Liver (tissue), 9 donors: ENCODE data around the gene RBPJ. TPM values are rescaled to one million over a fixed set of nuclear protein-coding genes. Genes with fewer than 3 reads are reported as not detected.

Source experiments
- DNase-seq: peaks from one replicate; pipeline ENCODE4 v3.0.0-alpha.2; 2017; ENCODE audit warnings: low spot score
- H3K27ac ChIP-seq, 2 donors: one replicate each; pipeline ENCODE4 v1.7.0; 2013; ENCODE audit warnings: inconsistent platforms in 2 of 2, low read length in 2 of 2, control low read depth in 1 of 2, low read depth in 1 of 2, mild to moderate bottlenecking in 1 of 2
- H3K27me3 ChIP-seq, 4 donors: one replicate each; pipeline versions ENCODE4 v1.6.1 to v1.7.0; 2013; ENCODE audit warnings: low read length in 3 of 4, inconsistent platforms in 1 of 4, mild to moderate bottlenecking in 1 of 4, moderate library complexity in 1 of 4; ENCODE audit not compliant: control insufficient read depth in 4 of 4, insufficient read depth in 4 of 4
- H3K36me3 ChIP-seq, 4 donors: one replicate each; pipeline versions ENCODE4 v1.6.1 to v1.7.0; 2013; ENCODE audit warnings: low read length in 3 of 4, mild to moderate bottlenecking in 3 of 4, low read depth in 1 of 4, moderate library complexity in 1 of 4; ENCODE audit not compliant: control insufficient read depth in 4 of 4, insufficient read depth in 3 of 4
- H3K4me1 ChIP-seq, 4 donors: one replicate each; pipeline versions ENCODE4 v1.6.1 to v1.7.0; 2013; ENCODE audit warnings: low read length in 3 of 4, mild to moderate bottlenecking in 3 of 4, moderate library complexity in 1 of 4; ENCODE audit not compliant: control insufficient read depth in 4 of 4, insufficient read depth in 4 of 4
- H3K4me3 ChIP-seq, 3 donors: one replicate each; pipeline versions ENCODE4 v1.6.1 to v1.7.0; 2013; ENCODE audit warnings: low read length in 3 of 3, control low read depth in 1 of 3, low read depth in 1 of 3, mild to moderate bottlenecking in 1 of 3
- H3K9ac ChIP-seq, 2 donors: one replicate each; pipeline ENCODE4 v1.7.0; 2013; ENCODE audit warnings: low read length in 2 of 2, mild to moderate bottlenecking in 2 of 2, moderate library complexity in 2 of 2, control low read depth in 1 of 2, low read depth in 1 of 2
- H3K9me3 ChIP-seq, 4 donors: one replicate each; pipeline versions ENCODE4 v1.6.1 to v1.7.0; 2013; ENCODE audit warnings: low read length in 3 of 4; ENCODE audit not compliant: control insufficient read depth in 4 of 4
- EGR1 ChIP-seq, 2 donors: IDR thresholded peaks; 2 replicates each; pipeline ENCODE4 v1.6.1; 2016 to 2018; ENCODE audit warnings: antibody characterized with exemption in 2 of 2, low read depth in 2 of 2
- FOXA1 ChIP-seq: IDR thresholded peaks from 2 replicates; pipeline ENCODE4 v1.6.1; 2016; ENCODE audit warnings: antibody characterized with exemption
- FOXA2 ChIP-seq: IDR thresholded peaks from 2 replicates; pipeline ENCODE4 v1.6.1; 2016; ENCODE audit warnings: antibody characterized with exemption
- HNF4A ChIP-seq, 2 donors: conservative IDR thresholded peaks; 2 replicates each; pipeline ENCODE4 v1.6.1; 2016; ENCODE audit warnings: antibody characterized with exemption in 2 of 2, mild to moderate bottlenecking in 2 of 2
- JUND ChIP-seq, 2 donors: IDR thresholded peaks; 2 replicates each; pipeline ENCODE4 v1.6.1; 2016; ENCODE audit warnings: antibody characterized with exemption in 2 of 2
- RXRA ChIP-seq, 2 donors: IDR thresholded peaks; 2 replicates each; pipeline ENCODE4 v1.6.1; 2017 to 2018; ENCODE audit warnings: antibody characterized with exemption in 2 of 2, mild to moderate bottlenecking in 1 of 2
- SP1 ChIP-seq: IDR thresholded peaks from 2 replicates; pipeline ENCODE4 v1.6.1; 2018; ENCODE audit warnings: antibody characterized with exemption, mild to moderate bottlenecking
- YY1 ChIP-seq: IDR thresholded peaks from 2 replicates; pipeline ENCODE4 v1.6.1; 2016; ENCODE audit warnings: antibody characterized with exemption, mild to moderate bottlenecking
- WGBS: extraction: QIAGEN DNeasy Blood & Tissue Kit; methylation state at CpG from one replicate; pipeline ENCODE4 v1.1.7; 2013; 5-methylcytosine and 5-hydroxymethylcytosine counted together
- polyA plus RNA-seq, 2 donors: library from polyadenylated mRNA; stranded (reverse) in 1 of 2; unstranded in 1 of 2; fragments of 200-250 nt in 1 of 2; fragments of >200 nt in 1 of 2; fragmentation: Nextera tagmentation in 1 of 2; extraction: Ambion mirVana in 1 of 2; gene quantifications; one replicate each; pipeline versions ENCODE4 v1.2.1 to v1.2.3, GENCODE V29; 2013 to 2015
- total RNA-seq, 2 donors: library from RNA; depleted of rRNA; stranded (reverse); fragments of >200 nt; gene quantifications; one replicate each; pipeline ENCODE4 v1.2.3, GENCODE V29; 2014
- TF ChIP-seq, protein P1 (sequence below): IDR thresholded peaks from 2 replicates; pipeline ENCODE4 v1.6.1; 2016; ENCODE audit warnings: antibody characterized with exemption
- TF ChIP-seq, protein P2 (sequence below): IDR thresholded peaks from 2 replicates; pipeline ENCODE4 v1.6.1; 2016; ENCODE audit warnings: antibody characterized with exemption
- TF ChIP-seq, protein P3 (sequence below): IDR thresholded peaks from 2 replicates; pipeline ENCODE4 v1.6.1; 2016; ENCODE audit warnings: antibody characterized with exemption
- TF ChIP-seq, protein P4 (sequence below): fragments of 150-350 bp; IDR thresholded peaks from 2 replicates; pipeline ENCODE4 v1.5.1; 2017; ENCODE audit warnings: improper control_type of control experiment, low read depth, low read length; ENCODE audit not compliant: missing input control
- TF ChIP-seq, protein P5 (sequence below): IDR thresholded peaks from 2 replicates; pipeline ENCODE4 v1.6.1; 2016; ENCODE audit warnings: antibody characterized with exemption, mild to moderate bottlenecking
- donor health status: healthy.
- donor health status: healthy.
- donor health status: healthy.
- donor health status: healthy.
- donor health status: healthy.

RBPJ gene
- total and polyA plus RNA-seq, 4 donors = 8.0 to 32.2 (median 22.9) TPM

DNA sequence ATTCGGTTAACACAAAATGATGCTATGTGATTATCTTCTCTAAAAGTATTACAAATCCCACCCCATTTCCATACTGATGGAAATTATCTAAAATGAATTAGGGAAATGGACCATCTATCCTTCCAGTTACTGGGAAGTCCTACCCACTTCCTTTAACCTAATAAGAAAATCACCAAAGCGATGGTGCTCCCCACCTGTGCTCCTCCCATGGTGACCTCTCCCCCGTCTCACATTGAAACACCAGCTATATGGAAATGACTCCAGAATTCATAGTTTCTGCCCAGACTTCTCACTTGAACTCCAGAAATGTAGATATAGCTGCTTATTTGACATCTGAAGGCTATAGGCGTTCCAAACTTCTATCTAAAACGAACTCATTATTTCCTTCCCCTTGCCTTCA, 121.0 kb downstream of the RBPJ start:
- Histone ChIP-seq H3K4me3 (no peak overlapping the region), H3K27ac (no peak overlapping the region), H3K9me3 (no peaks in the 10 kb centered on the region), H3K36me3 (peaks cover 0 to 5% (median 0%) of the 10 kb centered on the region in 4 donors), H3K4me1 (no peaks in the 10 kb centered on the region), H3K27me3 (no peaks in the 10 kb centered on the region), H3K9ac (no peak overlapping the region)
- TF ChIP-seq RXRA (IDR thresholded peaks at IDR 0.05) (no peak), FOXA1 (no peak), JUND (IDR thresholded peaks at IDR 0.05) (no peak)
- TF ChIP-seq, protein P1, sequence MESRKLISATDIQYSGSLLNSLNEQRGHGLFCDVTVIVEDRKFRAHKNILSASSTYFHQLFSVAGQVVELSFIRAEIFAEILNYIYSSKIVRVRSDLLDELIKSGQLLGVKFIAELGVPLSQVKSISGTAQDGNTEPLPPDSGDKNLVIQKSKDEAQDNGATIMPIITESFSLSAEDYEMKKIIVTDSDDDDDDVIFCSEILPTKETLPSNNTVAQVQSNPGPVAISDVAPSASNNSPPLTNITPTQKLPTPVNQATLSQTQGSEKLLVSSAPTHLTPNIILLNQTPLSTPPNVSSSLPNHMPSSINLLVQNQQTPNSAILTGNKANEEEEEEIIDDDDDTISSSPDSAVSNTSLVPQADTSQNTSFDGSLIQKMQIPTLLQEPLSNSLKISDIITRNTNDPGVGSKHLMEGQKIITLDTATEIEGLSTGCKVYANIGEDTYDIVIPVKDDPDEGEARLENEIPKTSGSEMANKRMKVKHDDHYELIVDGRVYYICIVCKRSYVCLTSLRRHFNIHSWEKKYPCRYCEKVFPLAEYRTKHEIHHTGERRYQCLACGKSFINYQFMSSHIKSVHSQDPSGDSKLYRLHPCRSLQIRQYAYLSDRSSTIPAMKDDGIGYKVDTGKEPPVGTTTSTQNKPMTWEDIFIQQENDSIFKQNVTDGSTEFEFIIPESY = no peak
- TF ChIP-seq, protein P2, sequence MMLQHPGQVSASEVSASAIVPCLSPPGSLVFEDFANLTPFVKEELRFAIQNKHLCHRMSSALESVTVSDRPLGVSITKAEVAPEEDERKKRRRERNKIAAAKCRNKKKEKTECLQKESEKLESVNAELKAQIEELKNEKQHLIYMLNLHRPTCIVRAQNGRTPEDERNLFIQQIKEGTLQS = no peak
- WGBS = 95% methylated on average over 5 of the region's 5 CpGs
- DNase-seq = no peak

DNA sequence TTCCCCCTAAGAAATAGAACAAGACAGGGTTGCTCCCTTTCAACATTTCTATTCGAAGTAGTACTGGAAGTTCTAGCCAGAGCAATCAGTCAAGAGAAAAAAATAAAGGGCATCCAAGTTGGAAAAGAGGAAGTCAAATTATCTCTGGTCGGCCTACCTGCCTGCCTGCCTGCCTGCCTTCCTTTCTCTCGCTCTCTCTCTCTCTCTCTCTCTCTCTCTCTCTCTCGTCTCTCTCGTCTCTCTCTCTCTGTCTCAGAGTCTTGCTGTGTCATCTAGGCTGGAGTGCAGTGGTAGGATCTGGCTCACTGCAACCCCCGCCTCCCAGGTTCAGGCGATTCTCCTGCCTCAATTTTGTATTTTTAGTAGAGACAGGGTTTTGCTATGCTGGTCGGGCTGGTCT, 126.6 kb downstream of the RBPJ start:
- DNase-seq = no peak
- H3K9me3 ChIP-seq = no peaks in the 10 kb centered on the region
- H3K4me1 ChIP-seq = no peaks in the 10 kb centered on the region
- no peaks in the 10 kb centered on the region for H3K36me3 ChIP-seq
- WGBS = 61% methylated on average over 6 of the region's 8 CpGs
- no peak overlapping the region for H3K4me3 ChIP-seq
- TF ChIP-seq, protein P3, sequence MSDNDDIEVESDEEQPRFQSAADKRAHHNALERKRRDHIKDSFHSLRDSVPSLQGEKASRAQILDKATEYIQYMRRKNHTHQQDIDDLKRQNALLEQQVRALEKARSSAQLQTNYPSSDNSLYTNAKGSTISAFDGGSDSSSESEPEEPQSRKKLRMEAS = no peak
- TF ChIP-seq SP1 (no peak), HNF4A (conservative IDR thresholded peaks at IDR 0.05) (no peak), YY1 (no peak), RXRA (IDR thresholded peaks at IDR 0.05) (no peak), FOXA1 (no peak), FOXA2 (no peak), EGR1 (IDR thresholded peaks at IDR 0.05; ENCODE audit: low read depth in 2 of 2) (no peak)
- TF ChIP-seq, protein P1 = no peak
- TF ChIP-seq, protein P4, sequence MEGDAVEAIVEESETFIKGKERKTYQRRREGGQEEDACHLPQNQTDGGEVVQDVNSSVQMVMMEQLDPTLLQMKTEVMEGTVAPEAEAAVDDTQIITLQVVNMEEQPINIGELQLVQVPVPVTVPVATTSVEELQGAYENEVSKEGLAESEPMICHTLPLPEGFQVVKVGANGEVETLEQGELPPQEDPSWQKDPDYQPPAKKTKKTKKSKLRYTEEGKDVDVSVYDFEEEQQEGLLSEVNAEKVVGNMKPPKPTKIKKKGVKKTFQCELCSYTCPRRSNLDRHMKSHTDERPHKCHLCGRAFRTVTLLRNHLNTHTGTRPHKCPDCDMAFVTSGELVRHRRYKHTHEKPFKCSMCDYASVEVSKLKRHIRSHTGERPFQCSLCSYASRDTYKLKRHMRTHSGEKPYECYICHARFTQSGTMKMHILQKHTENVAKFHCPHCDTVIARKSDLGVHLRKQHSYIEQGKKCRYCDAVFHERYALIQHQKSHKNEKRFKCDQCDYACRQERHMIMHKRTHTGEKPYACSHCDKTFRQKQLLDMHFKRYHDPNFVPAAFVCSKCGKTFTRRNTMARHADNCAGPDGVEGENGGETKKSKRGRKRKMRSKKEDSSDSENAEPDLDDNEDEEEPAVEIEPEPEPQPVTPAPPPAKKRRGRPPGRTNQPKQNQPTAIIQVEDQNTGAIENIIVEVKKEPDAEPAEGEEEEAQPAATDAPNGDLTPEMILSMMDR = no peak
- TF ChIP-seq, protein P5, sequence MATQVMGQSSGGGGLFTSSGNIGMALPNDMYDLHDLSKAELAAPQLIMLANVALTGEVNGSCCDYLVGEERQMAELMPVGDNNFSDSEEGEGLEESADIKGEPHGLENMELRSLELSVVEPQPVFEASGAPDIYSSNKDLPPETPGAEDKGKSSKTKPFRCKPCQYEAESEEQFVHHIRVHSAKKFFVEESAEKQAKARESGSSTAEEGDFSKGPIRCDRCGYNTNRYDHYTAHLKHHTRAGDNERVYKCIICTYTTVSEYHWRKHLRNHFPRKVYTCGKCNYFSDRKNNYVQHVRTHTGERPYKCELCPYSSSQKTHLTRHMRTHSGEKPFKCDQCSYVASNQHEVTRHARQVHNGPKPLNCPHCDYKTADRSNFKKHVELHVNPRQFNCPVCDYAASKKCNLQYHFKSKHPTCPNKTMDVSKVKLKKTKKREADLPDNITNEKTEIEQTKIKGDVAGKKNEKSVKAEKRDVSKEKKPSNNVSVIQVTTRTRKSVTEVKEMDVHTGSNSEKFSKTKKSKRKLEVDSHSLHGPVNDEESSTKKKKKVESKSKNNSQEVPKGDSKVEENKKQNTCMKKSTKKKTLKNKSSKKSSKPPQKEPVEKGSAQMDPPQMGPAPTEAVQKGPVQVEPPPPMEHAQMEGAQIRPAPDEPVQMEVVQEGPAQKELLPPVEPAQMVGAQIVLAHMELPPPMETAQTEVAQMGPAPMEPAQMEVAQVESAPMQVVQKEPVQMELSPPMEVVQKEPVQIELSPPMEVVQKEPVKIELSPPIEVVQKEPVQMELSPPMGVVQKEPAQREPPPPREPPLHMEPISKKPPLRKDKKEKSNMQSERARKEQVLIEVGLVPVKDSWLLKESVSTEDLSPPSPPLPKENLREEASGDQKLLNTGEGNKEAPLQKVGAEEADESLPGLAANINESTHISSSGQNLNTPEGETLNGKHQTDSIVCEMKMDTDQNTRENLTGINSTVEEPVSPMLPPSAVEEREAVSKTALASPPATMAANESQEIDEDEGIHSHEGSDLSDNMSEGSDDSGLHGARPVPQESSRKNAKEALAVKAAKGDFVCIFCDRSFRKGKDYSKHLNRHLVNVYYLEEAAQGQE = no peak
- no peaks in the 10 kb centered on the region for H3K27me3 ChIP-seq
- H3K27ac ChIP-seq = no peak overlapping the region
- H3K9ac ChIP-seq = no peak overlapping the region
